DND-41 (cell line): Measurements from ENCODE around the gene COPG2.

Experiments
- CTCF ChIP-seq: IDR thresholded peaks from 2 replicates; pipeline ENCODE4 v1.5.1; 2012; ENCODE audit warnings: borderline replicate concordance, low read length, moderate library complexity, mild to moderate bottlenecking; ENCODE audit not compliant: poor library complexity, severe bottlenecking; ENCODE audit errors: extremely low read depth
- EZH2 ChIP-seq: IDR thresholded peaks from 3 replicates; pipeline ENCODE4 v1.6.1; 2012; ENCODE audit warnings: borderline replicate concordance, low read depth, mild to moderate bottlenecking, moderate library complexity, low read length, inconsistent platforms; ENCODE audit not compliant: severe bottlenecking

GRCh38 chr7:130639388-130639787, 29.2 kb downstream of the COPG2 start:
- TF ChIP-seq CTCF (no peak), EZH2 (no peak)
